Measurements from ENCODE around the gene P2RX6.
"Not testable (repeated sequence)": the region's sequence is repeated elsewhere in the genome, so short reads cannot be mapped to it uniquely, and the experiment has no call there.

P2RX6 gene

DNA sequence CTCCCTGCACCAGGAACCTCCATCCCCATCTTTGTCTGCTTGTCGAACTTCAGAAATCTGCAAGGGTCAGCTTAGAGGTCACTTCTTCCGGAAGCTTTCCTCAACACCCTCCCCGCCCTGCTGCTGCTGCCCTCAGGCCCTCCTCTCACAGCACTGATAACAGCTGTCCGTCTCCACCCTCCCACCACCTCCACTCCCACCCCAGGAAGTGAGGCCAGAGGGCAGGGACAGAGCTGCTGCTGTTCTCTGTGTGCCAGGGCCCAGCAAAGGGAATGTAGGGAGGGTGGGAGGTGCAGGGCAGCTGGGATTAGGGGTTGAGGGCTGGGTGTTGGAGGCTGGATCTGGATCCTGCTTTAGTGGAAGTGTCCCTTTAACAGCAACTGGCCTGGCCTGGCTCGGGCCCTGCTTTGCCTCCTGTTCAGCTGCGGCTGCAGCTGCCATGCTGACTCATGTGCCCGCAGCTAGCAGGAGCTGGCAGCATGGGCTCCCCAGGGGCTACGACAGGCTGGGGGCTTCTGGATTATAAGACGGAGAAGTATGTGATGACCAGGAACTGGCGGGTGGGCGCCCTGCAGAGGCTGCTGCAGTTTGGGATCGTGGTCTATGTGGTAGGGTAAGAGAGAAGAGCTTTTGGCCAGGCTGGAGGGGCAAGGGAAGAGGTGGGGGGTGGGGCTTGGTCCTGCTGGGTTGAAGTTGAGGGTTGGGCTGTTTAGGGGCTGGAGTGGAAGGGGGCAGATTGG, at the start of gene P2RX6:
Gene P2RX6, plus strand, starts transcription at position 440 of the 740 bp plus-strand sequence. Its CDS starts 10 bp downstream, at position 450.
- DNase-seq = peak; percentile 78

DNA sequence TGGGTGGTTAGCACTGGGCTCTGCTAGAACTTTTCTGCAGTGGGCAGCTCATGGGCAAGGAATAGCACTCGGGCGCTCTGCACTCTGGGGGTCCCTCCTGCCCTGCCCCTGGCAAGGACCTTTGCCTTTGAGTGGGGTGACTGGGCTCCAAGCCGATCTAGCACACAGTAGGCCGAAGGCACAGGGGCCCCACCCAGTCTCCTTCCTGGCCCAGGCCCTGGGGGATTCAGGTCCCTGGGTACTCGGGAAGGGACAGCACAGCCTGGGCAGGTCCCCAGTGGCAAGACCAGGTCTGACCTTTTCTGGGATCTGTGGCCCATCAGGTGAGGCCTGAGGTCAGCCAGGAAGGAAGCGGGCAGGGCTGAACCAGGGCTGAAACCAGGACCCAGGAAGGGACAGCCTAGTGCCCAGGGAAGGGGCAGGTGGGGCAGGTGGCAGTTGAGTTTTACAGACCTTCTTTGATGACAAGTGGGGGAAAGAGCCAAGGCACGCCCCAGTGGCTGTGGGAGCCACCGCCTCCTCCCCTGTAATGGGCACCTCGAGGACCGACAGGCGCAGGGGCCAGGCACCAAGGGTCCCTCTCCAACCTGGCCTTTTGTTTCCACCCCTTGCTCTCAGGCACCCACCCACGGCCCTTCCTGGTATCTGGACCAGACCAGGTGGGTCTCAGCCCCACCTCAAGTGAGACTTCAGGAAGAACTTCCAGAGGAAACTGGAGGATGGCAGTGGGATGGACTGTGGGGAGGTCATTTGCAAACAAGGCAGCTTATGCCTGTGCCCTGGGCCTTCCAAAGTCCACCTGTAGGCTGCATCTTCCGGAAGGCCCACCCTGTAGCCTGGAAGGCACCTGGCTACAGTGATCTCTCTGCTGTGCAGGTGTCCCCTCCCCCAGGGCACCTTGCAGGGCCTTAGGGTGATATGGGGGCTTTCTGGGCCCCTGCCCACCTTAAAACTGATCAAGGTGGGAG, 48.8 kb upstream of the P2RX6 start:
- DNase-seq = no peak

DNA sequence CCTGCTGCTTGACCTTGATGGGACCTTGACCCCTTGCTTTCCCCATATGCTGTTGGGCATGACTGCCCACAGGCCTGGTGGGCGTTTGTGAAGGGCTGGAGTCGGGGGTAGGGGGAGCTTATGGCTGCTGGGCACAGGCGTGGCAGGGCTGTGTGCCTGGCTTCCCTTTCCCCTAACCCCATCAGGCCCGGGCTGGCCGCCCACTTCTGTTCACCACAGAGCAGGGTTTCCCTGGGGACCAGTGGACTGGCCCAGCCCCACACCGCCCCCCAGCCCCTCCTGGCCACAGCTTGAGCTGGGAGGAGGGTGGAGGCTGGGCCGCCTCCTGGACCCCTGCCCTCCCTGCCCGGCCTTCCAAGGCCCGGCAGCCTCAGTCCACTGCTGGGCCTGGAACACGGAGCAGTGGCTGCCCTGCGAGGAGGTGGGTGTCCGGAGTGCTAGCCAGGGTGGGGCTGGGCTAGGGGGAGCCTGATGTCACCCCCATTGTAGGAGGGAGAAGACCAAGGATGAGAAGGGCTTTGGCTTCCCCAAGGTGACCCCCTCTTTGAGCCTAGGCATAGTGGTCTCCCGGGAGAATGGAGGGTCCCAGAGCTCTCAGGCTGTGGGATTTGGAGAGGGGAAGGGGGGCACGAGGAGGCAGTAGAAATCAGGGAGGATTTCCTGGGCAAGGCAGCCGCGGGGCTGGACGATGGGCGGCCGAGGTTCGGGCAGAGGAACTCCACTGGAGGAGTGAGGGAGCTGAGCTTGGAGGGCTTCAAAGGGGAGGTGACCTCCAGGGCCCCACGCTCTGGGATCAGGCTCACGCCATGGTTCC, 47.9 kb upstream of the P2RX6 start, which contains the start of gene AIFM3:
Gene AIFM3, plus strand, starts transcription at position 373 of the 814 bp plus-strand sequence. CDS start 690 bp downstream, outside the sequence.
- no peak for DNase-seq

DNA sequence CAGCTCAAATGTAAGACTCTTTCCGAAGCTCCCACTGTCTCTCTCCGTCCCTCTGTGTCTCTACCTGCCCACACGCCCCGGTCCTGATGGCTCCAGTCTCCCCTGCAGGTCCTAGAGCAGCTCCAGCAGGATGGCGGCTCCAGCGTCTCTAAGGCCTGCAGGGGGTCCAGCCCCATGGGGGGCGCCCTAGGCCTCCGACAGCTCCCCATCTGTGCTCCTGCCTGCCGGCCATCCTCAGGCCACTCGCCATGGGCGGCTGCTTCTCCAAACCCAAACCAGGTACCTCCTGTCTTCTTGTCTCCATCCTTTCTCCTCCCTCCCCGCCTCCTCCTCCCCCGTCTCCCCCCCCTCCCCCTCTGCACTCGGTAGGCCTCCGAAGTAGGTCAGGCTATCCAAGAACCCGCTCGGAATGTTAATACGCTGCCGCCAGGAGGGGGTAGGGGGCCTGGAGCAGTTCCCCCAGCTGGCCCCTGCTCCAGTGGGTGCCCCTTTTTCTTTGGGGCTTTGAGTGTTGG, 47.2 kb upstream of the P2RX6 start:
- no peak for DNase-seq

DNA sequence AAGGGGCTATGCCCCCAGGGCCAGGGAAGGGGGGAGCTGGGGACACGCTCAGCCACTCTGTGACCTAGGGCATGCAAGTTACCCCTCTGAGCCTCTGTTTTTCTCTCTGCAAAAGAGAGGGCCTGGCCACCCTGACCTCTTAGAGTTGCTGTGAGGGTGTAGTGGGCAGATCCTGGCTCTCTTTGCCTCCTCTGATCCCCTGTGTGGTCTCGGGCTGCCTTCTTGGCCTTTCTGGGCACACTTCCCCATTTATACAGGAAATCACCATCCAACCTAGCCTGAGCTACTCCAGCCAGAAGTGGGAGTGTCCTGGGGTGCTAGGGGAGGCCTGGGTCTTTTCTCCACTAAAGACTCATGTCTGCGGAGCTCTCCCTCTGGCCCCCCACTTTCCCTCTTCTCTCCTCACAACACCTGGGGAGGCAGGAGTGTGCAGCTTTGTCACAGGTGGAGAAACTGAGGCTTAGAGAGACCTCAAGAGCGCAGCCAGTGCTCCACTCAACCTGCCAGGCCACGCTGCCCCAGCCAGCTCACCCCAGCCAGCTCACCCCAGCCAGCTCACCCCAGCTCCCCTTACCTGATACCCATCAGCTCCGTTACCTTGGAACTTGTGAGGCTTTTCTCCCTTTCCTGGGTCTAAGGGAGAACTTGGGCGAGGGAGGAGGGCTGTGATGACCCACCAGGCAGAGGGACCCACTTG, 46.5 kb upstream of the P2RX6 start:
- no peak for DNase-seq

DNA sequence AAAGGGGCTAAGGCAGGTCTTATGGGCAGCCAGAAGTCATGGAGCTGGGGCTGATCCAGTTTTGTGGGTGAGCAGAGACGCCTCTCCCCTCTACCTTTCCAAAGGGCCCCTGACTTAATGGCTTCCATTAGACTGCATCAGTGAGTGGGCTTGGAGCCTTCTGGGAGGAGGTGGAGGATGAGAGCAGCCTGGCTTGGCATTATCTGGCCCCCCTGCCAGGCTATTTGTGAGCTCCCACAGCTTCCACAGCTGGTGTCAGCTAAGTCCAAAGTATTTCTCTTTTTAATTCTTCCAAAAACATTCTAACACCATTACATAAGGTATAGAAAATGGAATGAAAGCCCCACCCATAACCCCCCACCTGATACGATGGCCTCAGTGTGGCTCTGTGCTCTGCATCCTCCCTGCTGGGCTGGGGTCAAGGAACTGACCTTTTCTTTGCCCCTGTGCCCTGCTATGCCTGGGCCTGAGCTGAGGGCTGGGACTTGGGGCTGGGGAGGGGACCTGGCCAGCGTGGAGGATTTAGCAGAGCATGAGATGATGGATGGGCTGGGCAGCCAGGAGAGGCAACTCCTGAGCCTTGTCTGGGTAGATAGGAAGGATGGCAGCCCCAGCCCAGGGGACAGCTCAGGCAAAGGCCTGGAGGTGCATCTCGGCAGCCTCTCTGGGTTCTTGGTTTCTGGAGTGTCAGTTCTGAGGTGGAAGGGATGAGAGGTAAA, 43.9 kb upstream of the P2RX6 start:
- no peak for DNase-seq

DNA sequence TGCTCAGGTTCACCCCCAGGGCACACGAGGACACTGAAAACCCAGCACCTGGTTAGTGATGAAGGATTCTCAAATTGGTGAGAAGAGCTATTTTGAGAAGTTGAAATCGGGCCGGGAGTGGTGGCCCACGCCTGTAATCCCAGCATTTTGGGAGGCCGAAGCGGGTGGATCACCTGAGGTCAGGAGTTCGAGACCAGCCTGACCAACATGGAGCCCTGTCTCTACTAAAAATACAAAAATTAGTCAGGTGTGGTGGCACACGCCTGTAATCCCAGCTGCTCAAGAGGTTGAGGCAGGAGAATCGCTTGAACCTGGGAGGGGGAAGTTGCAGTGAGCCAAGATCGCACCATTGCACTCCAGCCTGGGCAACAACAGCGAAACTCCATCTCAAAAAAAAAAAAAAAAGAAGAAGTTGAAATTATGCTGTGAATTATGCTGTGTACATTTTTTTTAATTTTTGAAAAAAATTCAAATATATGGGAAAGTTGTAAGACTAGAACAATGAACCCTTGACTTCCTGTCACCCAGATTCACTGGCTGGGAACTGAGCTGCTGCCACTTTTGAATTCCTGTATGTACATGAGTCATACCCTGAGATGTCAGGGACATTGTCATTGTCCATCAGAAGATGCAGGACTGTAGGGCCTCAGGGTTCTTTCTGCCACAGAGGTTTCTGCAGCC, 42.8 kb upstream of the P2RX6 start:
- not testable (repeated sequence) for DNase-seq

DNA sequence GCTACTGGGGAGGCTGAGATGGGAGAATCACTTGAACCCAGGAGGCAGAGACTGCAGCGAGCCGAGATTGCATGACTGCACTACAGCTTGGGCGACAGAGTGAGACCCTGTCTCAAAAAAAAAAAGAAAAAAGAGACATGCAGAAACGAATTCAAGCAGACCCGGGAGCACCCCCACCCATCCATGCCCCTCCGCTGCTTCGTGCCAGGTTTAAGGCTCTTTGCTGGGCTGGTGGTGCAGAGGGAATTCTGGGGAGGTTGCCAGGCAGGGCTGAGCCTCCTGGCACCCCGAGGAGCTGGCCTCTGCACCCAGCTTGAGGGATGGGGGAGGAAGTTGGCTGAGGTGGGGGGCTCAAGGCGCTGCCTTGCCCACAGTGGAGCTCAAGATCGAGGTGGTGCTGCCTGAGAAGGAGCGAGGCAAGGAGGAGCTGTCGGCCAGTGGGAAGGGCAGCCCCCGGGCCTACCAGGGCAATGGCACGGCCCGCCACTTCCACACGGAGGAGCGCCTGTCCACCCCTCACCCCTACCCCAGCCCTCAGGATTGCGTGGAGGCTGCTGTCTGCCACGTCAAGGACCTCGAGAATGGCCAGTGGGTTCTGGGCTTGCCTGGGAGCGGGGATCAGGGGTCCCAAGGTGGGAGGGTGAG, 41.9 kb upstream of the P2RX6 start:
- DNase-seq = no peak

DNA sequence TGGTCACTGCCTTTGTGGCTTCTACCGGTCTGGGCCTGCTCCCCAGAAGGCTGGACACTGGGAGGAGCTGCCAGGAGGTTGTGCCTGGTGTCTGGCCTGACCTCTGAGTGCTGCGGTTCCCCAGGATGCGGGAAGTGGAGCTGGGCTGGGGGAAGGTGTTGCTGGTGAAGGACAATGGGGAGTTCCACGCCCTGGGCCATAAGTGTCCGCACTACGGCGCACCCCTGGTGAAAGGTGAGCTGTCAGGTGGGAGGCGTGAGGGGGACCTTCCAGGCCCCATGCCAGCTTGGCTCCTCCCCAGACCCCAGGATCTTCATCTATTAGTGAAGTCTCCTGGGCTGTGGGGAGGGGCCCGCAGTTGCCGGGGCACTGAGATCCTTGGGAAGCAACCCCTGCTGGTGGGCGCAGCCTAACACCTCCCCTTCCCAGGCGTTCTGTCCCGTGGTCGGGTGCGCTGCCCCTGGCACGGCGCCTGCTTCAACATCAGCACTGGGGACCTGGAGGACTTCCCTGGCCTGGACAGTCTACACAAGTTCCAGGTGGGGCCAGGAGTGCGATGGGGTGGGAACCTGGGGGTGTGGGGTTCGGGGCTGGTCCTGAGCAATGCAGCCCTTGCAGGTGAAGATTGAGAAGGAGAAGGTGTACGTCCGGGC, 41.2 kb upstream of the P2RX6 start:
- no peak for DNase-seq

DNA sequence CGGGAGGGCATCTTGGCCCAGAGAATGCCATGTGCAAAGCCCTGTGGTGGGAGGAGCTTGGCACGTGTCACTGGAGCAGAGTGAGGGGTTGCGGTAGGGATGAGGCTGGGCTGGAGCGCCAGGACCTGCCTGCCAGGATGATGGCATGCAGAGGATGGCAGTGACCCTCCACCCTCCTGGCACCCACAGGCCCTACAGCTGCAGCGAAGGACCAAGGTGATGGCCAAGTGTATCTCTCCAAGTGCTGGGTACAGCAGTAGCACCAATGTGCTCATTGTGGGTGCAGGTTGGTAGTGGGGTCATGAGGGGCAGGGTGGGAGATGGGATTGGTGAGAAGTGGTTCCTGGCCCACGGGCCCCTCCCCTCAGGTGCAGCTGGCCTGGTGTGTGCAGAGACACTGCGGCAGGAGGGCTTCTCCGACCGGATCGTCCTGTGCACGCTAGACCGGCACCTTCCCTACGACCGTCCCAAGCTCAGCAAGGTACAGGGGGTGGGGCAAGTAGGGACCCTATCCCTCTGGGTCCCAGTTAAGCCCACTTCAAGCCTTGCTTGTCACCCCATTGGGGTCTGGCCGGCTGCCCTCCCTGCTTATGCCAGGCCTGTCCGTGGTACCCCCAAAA, 40.5 kb upstream of the P2RX6 start:
- DNase-seq = no peak

DNA sequence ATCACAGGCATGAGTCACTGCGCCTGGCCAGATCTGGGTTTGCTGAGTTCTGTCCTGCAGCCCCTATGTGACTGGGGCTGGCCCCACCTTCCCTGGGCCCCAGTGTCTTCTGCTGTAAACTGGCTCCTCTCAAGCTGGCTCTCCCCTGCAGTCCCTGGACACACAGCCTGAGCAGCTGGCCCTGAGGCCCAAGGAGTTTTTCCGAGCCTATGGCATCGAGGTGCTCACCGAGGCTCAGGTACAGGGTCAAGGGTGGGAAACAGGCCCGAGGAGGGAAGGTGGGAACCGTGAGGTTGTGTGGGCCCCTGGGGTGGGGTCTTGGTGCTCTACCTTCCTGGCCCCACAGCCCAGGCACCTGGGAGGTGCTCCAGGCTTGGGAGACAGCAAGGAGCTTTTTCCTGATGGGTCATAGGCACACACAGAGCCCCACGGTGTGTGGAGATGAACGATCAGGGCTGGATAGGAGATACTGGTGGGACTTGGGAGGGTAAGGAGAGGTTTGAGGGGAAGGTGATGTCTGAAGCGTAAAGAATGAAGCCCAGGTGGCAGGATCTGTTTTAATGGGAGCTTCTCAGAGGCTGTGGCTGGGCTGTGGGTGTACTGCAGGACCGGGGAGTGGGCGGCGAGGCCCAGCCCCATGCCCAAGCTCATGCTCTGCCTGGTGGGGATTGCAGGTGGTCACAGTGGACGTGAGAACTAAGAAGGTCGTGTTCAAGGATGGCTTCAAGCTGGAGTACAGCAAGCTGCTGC, 39.2 kb upstream of the P2RX6 start:
- DNase-seq = no peak

DNA sequence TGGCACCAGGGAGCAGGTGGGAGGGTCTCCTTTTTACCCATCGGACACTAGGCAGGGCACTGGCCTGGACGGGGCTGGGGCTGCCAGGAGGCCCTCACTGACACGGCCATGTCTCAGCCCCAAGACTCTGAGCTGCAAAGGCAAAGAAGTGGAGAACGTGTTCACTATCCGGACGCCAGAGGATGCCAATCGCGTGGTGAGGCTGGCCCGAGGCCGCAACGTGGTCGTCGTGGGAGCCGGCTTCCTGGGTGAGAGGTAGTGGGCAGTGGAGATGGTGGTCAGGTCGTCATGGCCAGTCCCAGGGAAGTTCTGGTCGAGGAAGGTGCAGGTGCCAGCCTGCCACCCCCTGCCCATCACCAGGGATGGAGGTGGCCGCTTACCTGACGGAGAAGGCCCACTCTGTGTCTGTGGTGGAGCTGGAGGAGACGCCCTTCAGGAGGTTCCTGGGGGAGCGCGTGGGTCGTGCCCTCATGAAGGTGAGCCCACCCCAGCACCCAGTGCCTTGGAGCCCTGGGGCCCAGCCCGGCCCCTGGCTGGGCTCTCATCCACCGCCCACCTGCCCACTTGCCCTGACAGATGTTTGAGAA, 38.6 kb upstream of the P2RX6 start:
- DNase-seq = no peak

DNA sequence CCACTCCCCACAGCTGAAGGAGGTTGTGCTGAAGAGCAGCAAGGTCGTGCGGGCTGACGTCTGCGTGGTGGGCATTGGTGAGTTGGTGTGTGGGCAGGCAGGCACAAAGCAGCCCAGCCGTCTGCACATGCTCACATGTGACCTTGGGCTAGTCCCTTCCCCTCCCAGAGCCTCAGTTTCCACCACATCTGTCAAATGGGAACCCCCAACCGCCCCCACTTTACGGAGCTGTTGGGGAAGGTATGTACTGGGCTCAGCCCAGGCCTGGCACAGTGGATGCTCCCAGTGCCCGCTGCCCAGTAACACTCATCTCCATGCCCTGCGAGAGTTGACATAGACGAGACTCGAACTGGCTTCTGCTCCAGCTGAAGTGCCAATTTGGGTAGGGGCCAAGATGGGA, 37.9 kb upstream of the P2RX6 start:
- DNase-seq = no peak

DNA sequence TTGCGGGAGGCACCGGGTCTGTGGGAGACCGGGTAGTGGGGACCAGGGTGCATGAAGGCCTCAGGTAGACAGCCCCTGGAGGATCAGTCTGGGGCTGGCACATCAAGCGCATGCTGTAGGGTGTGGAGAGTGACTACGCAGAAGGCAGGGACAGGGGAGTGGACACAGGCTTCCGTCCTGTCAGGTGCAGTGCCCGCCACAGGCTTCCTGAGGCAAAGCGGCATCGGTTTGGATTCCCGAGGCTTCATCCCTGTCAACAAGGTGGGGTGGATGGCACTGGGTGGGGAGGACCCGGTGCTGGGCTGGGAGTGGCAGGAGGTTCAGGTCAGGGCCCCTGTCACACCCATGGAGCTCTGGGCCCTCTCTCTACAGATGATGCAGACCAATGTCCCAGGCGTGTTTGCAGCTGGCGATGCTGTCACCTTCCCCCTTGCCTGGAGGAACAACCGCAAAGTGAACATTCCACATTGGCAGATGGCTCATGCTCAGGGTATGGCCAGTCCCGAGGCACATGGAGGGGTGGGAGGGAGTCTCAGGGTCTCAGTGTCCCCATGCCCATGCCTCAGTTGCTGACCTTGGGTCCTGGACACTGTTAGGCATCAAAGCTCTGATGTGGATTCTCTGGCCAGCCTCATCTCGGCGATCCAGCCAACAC, 37.3 kb upstream of the P2RX6 start:
- no peak for DNase-seq

DNA sequence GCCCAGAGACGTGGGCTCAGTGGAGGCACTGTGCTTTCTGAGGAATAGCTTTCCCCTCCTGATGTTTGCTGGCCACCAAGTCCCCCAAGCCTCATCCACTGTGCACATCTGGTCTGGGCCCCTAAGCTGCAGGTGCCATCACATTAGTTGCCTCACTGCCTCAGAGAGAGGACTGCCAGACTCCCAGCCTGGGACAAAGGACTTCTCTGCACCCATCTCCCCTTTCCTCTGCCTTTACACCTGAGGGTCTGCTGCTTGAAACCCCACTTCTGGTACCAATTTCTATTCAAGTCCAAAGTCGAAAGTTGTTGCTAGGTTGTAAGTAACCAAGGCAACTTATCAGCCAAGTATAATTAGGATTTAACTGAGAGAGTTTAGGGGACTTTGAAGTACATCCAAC, 36.5 kb upstream of the P2RX6 start:
- DNase-seq = no peak

DNA sequence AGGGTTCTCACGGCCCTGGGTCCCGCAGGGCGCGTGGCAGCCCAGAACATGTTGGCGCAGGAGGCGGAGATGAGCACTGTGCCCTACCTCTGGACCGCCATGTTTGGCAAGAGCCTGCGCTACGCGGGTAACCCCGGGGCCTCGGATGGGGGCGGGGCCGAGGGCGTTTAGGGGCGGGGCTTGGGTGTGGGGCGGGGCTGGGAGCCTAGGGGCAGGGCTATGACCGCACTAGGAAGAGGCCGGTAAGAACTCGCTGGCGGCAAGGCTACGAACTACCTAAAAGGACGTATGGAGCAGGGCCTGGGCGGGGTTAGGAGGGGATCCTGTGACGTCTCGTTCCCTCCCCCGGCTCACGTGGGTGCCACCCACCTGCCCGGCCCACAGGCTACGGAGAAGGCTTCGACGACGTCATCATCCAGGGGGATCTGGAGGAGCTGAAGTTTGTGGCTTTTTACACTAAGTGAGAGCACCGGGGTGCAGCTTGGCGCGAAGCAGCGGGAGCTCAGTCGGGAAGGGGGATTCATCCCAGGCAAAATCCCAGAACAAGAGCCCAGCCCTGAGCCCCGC, 35.6 kb upstream of the P2RX6 start:
- no peak for DNase-seq

DNA sequence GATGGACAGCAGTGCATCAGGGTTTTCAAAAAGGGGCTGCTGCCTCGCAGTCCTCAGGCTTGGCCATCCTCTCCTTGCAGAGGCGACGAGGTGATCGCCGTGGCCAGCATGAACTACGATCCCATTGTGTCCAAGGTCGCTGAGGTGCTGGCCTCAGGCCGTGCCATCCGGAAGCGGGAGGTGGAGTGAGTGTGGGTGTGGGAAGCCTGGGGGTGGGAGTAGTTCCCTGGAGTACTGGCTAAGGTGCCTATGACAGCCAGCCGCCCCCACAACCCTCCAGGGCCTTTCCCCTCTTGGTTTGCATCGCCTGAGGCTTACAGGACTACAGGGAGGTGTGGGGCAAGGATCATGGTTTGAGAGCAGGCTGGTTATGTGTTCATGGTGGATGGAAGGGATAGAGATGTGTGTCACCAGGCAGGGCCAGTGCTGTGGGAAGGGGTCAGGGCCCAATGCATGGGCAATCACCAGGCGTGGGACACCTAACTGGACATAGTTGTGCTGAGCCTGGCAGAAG, 35.0 kb upstream of the P2RX6 start:
- no peak for DNase-seq
